ENCODE results near the gene MZB1. TPM values are rescaled to one million over a fixed set of nuclear protein-coding genes. Genes with fewer than 3 reads are reported as not detected.
A peak's percentile ranks its signal among the peaks of the same experiment; 100 is the strongest.

The MZB1 gene
- total and polyA plus RNA-seq, 2 of the 13 experiments (the other 11 are each of a cell fraction or from before 2014, with no cell fraction given): 0.31 to 0.40 TPM

- FAIRE-seq: peak; percentile 95
- Histone ChIP-seq H3K27me3 (ENCODE audit: control insufficient read depth in 1 of 2, insufficient read depth in 2 of 2, low read length in 2 of 2) (no peaks in the 10 kb centered on the region; a peak in 1 of 5 replicates), H3K9me3 (ENCODE audit: low read length) (no peaks in the 10 kb centered on the region), H3K9ac (ENCODE audit: insufficient read depth, low read depth, low read length) (peak overlapping the region; percentile 73), H3K4me1 (ENCODE audit: insufficient read depth, low read length) (peaks cover 81% of the 10 kb centered on the region), H3K4me2 (ENCODE audit: low read depth, low read length) (peak overlapping the region; percentile 92), H3K4me3 (replicated peaks in 1 of 3; ENCODE audit: insufficient read depth in 1 of 3, low read depth in 2 of 3, low read length in 3 of 3) (peak overlapping the region; percentile 68 to 79 (median 76)), H2AFZ (ENCODE audit: low read length) (peak overlapping the region; percentile 94), H3K79me2 (ENCODE audit: insufficient read depth, low read length) (peaks cover 16% of the 10 kb centered on the region), H3K36me3 (replicated peaks in 1 of 2; ENCODE audit: control insufficient read depth in 1 of 2, insufficient read depth in 2 of 2, low read length in 2 of 2) (no peaks in the 10 kb centered on the region), H4K20me1 (ENCODE audit: insufficient read depth, low read length) (no peaks in the 10 kb centered on the region), H3K27ac (ENCODE audit: extremely low read length, insufficient read depth, low read length) (peak overlapping the region; percentile 69)
- ATAC-seq: peak; percentile 73
- ChIA-PET CTCF (ENCODE audit: low intra/inter-chr PET ratio, low total read pairs) (interaction anchor here (1.3 to 1.9 kb wide), 2 partner anchors 17 to 128 kb away, joined by 4 to 6 read pairs; no protein-coding TSS in a partner anchor), POLR2A (interaction anchor here (1.1 to 1.7 kb wide), 4 partner anchors 18 to 176 kb away, joined by 4 to 6 read pairs (median 6); partner anchors contain the start of genes PAIP2, SPATA24 and UBE2D2)
- peak; percentile 73 for DNase-seq (ENCODE audit: low spot score)
- intact Hi-C loops (cut with micrococcal nuclease; ENCODE audit: unreplicated experiment): loop anchor here (1.0 to 2.0 kb wide), 2 partner anchors 17 to 133 kb away; no protein-coding TSS in a partner anchor
- in situ Hi-C loops (cut with HindIII; ENCODE audit: extremely low pct_ligation_motif_present, low pct_unique_long_range_greater_than_20kb): no loop called here
- BruUV-seq (replicated peaks): no TSS peak
- 3% methylated on average over 7 of the region's 8 CpGs for WGBS (ENCODE audit: low lambda C conversion rate)
- TF ChIP-seq ZNF580 (CRISPR knock-in tag; IDR thresholded peaks at IDR 0.05; ENCODE audit: borderline replicate concordance, low read depth) (peak; percentile 74; the same call in 1 of the 2 replicates), FOXO1 (CRISPR knock-in tag; IDR thresholded peaks at IDR 0.05) (peak; percentile 63; the same call in 1 of the 2 replicates), MED1 (CRISPR knock-in tag; IDR thresholded peaks at IDR 0.05) (peak; percentile 41; the same call in 1 of the 2 replicates), MIER3 (CRISPR knock-in tag; IDR thresholded peaks at IDR 0.05; ENCODE audit: borderline replicate concordance) (0 out of 2 replicates have a peak, but pooled peaks have one; percentile 62), DMAP1 (CRISPR knock-in tag; IDR thresholded peaks at IDR 0.05) (0 out of 2 replicates have a peak, but pooled peaks have one; percentile 45), FOXC1 (CRISPR knock-in tag; IDR thresholded peaks at IDR 0.05; ENCODE audit: borderline replicate concordance) (no peak), ELF1 (CRISPR knock-in tag; IDR thresholded peaks at IDR 0.05) (0 out of 2 replicates have a peak, but pooled peaks have one; percentile 16), STAT5B (CRISPR knock-in tag; IDR thresholded peaks at IDR 0.05) (no peak), MLX (CRISPR knock-in tag; IDR thresholded peaks at IDR 0.05) (no peak), KLF16 (CRISPR knock-in tag; IDR thresholded peaks at IDR 0.05) (0 out of 4 replicates have a peak, but pooled peaks of 1 of the 2 experiments have one; percentile 22), SMC3 (IDR thresholded peaks at IDR 0.05; ENCODE audit: low read length) (peak; percentile 74), SMAD1 (CRISPR knock-in tag; IDR thresholded peaks at IDR 0.05; ENCODE audit: borderline replicate concordance, low read depth) (no peak), ZNF614 (CRISPR knock-in tag; IDR thresholded peaks at IDR 0.05; ENCODE audit: borderline replicate concordance) (0 out of 2 replicates have a peak, but pooled peaks have one; percentile 52), JUND (CRISPR knock-in tag; IDR thresholded peaks at IDR 0.05) (0 out of 2 replicates have a peak, but pooled peaks have one; percentile 3), ZNF557 (CRISPR knock-in tag; IDR thresholded peaks at IDR 0.05) (no peak), POLR2A (IDR thresholded peaks at IDR 0.05; ENCODE audit: insufficient read depth in 1 of 2, low read depth in 2 of 2, low read length in 2 of 2) (peak; percentile 30 to 68; a peak in 3 of 4 replicates), ZNF644 (CRISPR knock-in tag; IDR thresholded peaks at IDR 0.05; ENCODE audit: low read depth) (peak; percentile 66), IRF1 (CRISPR knock-in tag; IDR thresholded peaks at IDR 0.05; ENCODE audit: low read depth) (peak; percentile 87; the same call in 1 of the 2 replicates)
- TF ChIP-seq, protein P1, sequence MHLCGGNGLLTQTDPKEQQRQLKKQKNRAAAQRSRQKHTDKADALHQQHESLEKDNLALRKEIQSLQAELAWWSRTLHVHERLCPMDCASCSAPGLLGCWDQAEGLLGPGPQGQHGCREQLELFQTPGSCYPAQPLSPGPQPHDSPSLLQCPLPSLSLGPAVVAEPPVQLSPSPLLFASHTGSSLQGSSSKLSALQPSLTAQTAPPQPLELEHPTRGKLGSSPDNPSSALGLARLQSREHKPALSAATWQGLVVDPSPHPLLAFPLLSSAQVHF (CRISPR knock-in tag; IDR thresholded peaks at IDR 0.05): no peak
- TF ChIP-seq, protein P2, sequence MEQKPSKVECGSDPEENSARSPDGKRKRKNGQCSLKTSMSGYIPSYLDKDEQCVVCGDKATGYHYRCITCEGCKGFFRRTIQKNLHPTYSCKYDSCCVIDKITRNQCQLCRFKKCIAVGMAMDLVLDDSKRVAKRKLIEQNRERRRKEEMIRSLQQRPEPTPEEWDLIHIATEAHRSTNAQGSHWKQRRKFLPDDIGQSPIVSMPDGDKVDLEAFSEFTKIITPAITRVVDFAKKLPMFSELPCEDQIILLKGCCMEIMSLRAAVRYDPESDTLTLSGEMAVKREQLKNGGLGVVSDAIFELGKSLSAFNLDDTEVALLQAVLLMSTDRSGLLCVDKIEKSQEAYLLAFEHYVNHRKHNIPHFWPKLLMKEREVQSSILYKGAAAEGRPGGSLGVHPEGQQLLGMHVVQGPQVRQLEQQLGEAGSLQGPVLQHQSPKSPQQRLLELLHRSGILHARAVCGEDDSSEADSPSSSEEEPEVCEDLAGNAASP (CRISPR knock-in tag; IDR thresholded peaks at IDR 0.05; ENCODE audit: borderline replicate concordance): peak; percentile 26; the same call in 1 of the 2 replicates
Observed at GRCh38 chr5:139385061-139386049, 4.4 kb downstream of the MZB1 start.
